Endothelial cell of umbilical vein (primary cell): ENCODE measurements around the gene CROCC2. TPM values are rescaled to one million over a fixed set of nuclear protein-coding genes. Genes with fewer than 3 reads are reported as not detected.

Experiments
- BruUV-seq: library from RNA; stranded (reverse); fragments of 400-500 nt; replicated peaks from 2 replicates; lab custom pipeline; 2021; lab: Mats Ljungman, UMichigan
- CTCF ChIA-PET: fragments of 300-600, 350-600 bp; sonication (Branson Sonifier 250); formaldehyde crosslinking; loops from one replicate; lab custom pipeline; 2021; ENCODE audit warnings: antibody characterized with exemption, inconsistent platforms; lab: Charles Lee
- POLR2A ChIA-PET: fragments of 300-600, 350-600 bp; sonication (Branson Sonifier 250); formaldehyde crosslinking; loops from one replicate; lab custom pipeline; 2021; ENCODE audit warnings: antibody characterized with exemption, inconsistent platforms; lab: Charles Lee
- DNase-seq: peaks from one replicate; pipeline ENCODE4 v3.0.0-alpha.2; 2011; ENCODE audit warnings: low read depth, low spot score
- FAIRE-seq: peaks from 2 replicates; lab custom pipeline; 2011; peaks lifted over from hg19 to GRCh38; lab: Jason Lieb, UNC
- H2AFZ ChIP-seq: 2 replicates; pipeline ENCODE4 v1.6.0; 2012; ENCODE audit warnings: low read depth, low read length, control low read depth, inconsistent platforms
- H3K27ac ChIP-seq: 2 replicates; pipeline ENCODE4 v1.5.1; 2011; ENCODE audit warnings: low read depth, mild to moderate bottlenecking, control low read depth, low read length, moderate library complexity; ENCODE audit not compliant: insufficient read depth
- H3K27me3 ChIP-seq, 2 experiments: 2 replicates each; pipeline versions ENCODE4 v1.6.0 to v1.6.1; 2011; ENCODE audit warnings: low read length in 2 of 2, mixed read lengths in 1 of 2; ENCODE audit not compliant: control insufficient read depth in 2 of 2, insufficient read depth in 2 of 2
- H3K36me3 ChIP-seq, 2 experiments: 2 replicates in 1 of 2; 3 replicates in 1 of 2; pipeline ENCODE4 v1.5.1; 2011; ENCODE audit warnings: low read length in 2 of 2, mild to moderate bottlenecking in 1 of 2, moderate library complexity in 1 of 2; ENCODE audit not compliant: control insufficient read depth in 2 of 2, insufficient read depth in 2 of 2; ENCODE audit errors: extremely low read depth in 1 of 2
- H3K4me1 ChIP-seq: 3 replicates; pipeline ENCODE4 v1.5.1; 2011; ENCODE audit warnings: mild to moderate bottlenecking, low read length; ENCODE audit not compliant: control insufficient read depth, insufficient read depth; ENCODE audit errors: extremely low read depth
- H3K4me2 ChIP-seq: 2 replicates; pipeline ENCODE4 v1.6.1; 2011; ENCODE audit warnings: low read length, control low read depth, mixed read lengths; ENCODE audit not compliant: insufficient read depth
- H3K4me3 ChIP-seq, 3 experiments: fragments of 200-600 bp in 1 of 3; sonication (generic), shearing (Covaris generic) in 1 of 3; replicated peaks in 1 of 3; 2 replicates each; pipeline ENCODE4 v1.5.1; 2011 to 2016; ENCODE audit warnings: control low read depth in 3 of 3, low read length in 3 of 3, mild to moderate bottlenecking in 2 of 3, inconsistent platforms in 1 of 3, low read depth in 1 of 3, moderate library complexity in 1 of 3; ENCODE audit not compliant: insufficient read depth in 1 of 3
- H3K79me2 ChIP-seq: 2 replicates; pipeline ENCODE4 v1.6.0; 2012; ENCODE audit warnings: low read length, inconsistent platforms; ENCODE audit not compliant: control insufficient read depth, insufficient read depth
- H3K9ac ChIP-seq: replicated peaks from 2 replicates; pipeline ENCODE3; 2011; ENCODE audit warnings: low read length, control low read depth; ENCODE audit not compliant: insufficient read depth; ENCODE audit errors: extremely low read depth
- H3K9me1 ChIP-seq: replicated peaks from 3 replicates; pipeline ENCODE4 v1.6.0; 2011; ENCODE audit warnings: mild to moderate bottlenecking, low read length; ENCODE audit not compliant: control insufficient read depth, insufficient read depth; ENCODE audit errors: extremely low read depth
- H3K9me3 ChIP-seq: replicated peaks from 2 replicates; pipeline ENCODE4 v1.5.1; 2012; ENCODE audit warnings: low read length, inconsistent platforms; ENCODE audit not compliant: control insufficient read depth, insufficient read depth
- H4K20me1 ChIP-seq: replicated peaks from 2 replicates; pipeline ENCODE3; 2011; ENCODE audit warnings: mild to moderate bottlenecking, low read length; ENCODE audit not compliant: control insufficient read depth, insufficient read depth; ENCODE audit errors: extremely low read depth
- EZH2 ChIP-seq: IDR thresholded peaks from 2 replicates; pipeline ENCODE4 v1.6.1; 2012; ENCODE audit warnings: borderline replicate concordance, low read depth, mild to moderate bottlenecking, moderate library complexity, low read length, inconsistent platforms; ENCODE audit not compliant: severe bottlenecking
- FOS ChIP-seq: IDR thresholded peaks from 2 replicates; pipeline ENCODE4 v1.6.1; 2011; ENCODE audit warnings: mild to moderate bottlenecking, low read length, moderate library complexity, borderline replicate concordance; ENCODE audit not compliant: insufficient read depth
- GATA2 ChIP-seq: IDR thresholded peaks from 2 replicates; pipeline ENCODE4 v1.7.0; 2011; ENCODE audit warnings: low read depth, mild to moderate bottlenecking, moderate library complexity, mixed read lengths, low read length; ENCODE audit not compliant: insufficient read length, insufficient read depth
- JUN ChIP-seq: IDR thresholded peaks from 2 replicates; pipeline ENCODE4 v1.6.1; 2011; ENCODE audit warnings: borderline replicate concordance, low read depth; ENCODE audit not compliant: insufficient read length, insufficient read depth
- MYC ChIP-seq: IDR thresholded peaks from one replicate; pipeline ENCODE4 v1.6.1; 2011; ENCODE audit warnings: mild to moderate bottlenecking, low read depth, low read length
- POLR2A ChIP-seq: IDR thresholded peaks from 2 replicates; pipeline ENCODE4 v1.6.1; 2012; ENCODE audit warnings: low read depth, mild to moderate bottlenecking, control low read depth, low read length
- POLR2AphosphoS5 ChIP-seq: IDR thresholded peaks from 2 replicates; pipeline ENCODE4 v1.6.1; 2012; ENCODE audit warnings: low read depth, mild to moderate bottlenecking, control low read depth, low read length, moderate library complexity; ENCODE audit not compliant: insufficient read depth
- dilution Hi-C: fragments of 300-500 bp; cut with MboI; formaldehyde crosslinking; loops from one replicate; pipeline ENCODE4 v1.15.0; 2019; ENCODE audit warnings: low sequenced_read_pairs; ENCODE audit not compliant: extremely low pct_ligation_motif_present
- intact Hi-C: fragments of 100-400 bp; cut with micrococcal nuclease; formaldehyde crosslinking; loops from one replicate; pipeline ENCODE4 v1.10.0; 2022
- polyA plus RNA-seq, 4 experiments: library from polyadenylated mRNA; depleted of rRNA in 3 of 4; stranded (reverse) in 3 of 4; unstranded in 1 of 4; fragments of >200 nt; gene quantifications; 2 replicates each; pipeline versions ENCODE4 v1.2.1 to v1.2.3, GENCODE V29; 2011 to 2012; ENCODE audit warnings: missing spikeins in 1 of 4
- total RNA-seq: library from RNA; stranded (reverse); gene quantifications from 2 replicates; pipeline ENCODE4 v1.2.3, GENCODE V29; 2021
- TF ChIP-seq, protein P1 (sequence below), 2 donors: IDR thresholded peaks; 1 replicate in 1 of 2; 2 replicates in 1 of 2; pipeline ENCODE4 v1.5.1; 2011; ENCODE audit warnings: low read length in 2 of 2, mild to moderate bottlenecking in 2 of 2, moderate library complexity in 2 of 2, control low read depth in 1 of 2, inconsistent platforms in 1 of 2, low read depth in 1 of 2; ENCODE audit not compliant: insufficient read depth in 1 of 2; ENCODE audit errors: extremely low read depth in 1 of 2
- TF ChIP-seq, protein P2 (sequence below): IDR thresholded peaks from 2 replicates; pipeline ENCODE4 v1.6.1; 2011; ENCODE audit not compliant: insufficient read depth, insufficient read length

Gene CROCC2
- total and polyA plus RNA-seq, 2 donors (not counting 3 experiments of a cell fraction or from before 2014, with no cell fraction given): not detected

DNA sequence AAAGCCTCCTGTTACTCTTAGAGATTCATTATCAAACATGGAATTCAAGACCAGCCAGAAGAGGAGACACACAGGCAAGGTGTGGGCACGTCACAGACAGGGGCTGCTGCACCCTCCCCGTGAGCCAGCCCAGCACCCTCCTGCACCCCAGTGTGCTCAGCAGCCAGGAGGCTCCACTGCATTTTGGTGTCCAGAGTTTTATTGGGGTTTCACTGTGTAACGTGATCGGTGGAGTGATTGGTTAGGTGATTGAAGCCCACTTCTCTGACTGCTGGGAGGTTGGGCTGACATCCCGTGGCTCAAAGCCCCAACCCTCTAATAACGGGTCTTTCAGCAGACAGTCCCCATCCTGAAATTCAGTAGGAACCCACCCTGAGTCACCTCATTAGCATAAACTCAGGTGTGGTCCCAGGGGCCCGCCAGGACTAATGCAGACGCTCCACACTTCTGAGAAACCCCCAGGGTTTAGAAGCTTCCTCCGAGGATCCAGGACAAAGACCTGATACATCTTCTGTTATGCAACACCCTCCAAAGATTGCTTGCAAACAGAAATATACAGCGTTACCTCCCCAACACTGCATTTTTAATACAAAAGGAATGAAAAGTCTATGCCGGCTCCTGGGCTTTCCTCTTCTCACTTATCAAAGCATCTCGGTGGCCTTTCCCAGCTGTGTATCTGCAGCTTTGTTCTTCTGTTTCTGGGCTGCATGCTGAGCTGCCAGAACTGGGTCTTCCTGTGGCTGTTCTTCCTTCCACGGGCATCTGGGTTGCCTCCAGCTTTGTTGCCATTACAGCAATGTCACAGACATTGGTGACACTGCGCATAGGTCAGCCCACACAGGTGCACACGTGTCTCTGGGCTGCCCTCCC lies 48.5 kb downstream of the CROCC2 start:
- dilution Hi-C loops: no loop called here
- CTCF ChIA-PET: interaction anchor here (2.5 kb wide), 1 partner anchor 29 kb away, joined by 8 read pairs; no protein-coding TSS in a partner anchor

DNA sequence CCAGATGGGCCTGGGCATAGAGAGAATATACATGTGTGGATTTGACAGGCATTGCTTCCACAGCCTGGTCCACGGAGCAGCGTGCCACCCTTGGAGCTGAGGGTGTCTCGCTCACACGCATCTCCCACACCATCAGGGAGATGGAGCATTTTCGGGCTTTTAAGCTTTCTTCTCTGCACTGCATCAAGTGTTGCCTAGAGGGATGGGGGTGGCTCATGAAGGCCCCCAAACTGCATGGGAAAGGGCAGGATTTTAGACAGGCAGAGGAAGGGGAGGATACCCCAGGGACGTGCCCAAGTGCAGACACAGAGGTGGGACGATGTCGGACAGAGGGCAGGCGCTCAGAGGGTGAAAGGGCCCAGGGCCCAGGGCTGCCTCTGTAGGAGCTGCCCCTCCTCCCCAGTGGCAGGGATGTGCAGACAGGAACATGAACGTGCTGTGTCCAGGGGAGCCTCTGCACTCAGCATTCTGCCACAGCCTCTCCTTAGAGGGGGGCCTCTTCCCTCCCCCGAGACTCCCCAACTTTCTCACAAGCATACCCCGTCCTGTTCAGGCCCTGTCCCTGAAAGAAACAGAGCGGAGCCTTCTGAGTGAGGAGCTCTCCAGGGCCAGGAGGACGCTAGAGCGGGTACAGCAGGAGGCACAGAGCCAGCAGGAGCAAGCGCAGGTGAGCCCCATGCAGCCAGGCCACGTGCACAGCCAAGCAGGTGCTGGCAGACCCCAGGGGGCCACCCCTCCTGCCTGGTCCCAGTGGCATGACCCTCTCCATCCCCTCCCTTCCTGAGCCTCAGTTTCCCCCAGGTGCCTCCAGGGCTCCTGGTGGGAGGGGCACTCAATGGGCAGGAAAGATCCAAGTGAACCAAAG lies 49.4 kb downstream of the CROCC2 start:
- peaks cover 0 to 2% of the 10 kb centered on the region in 2 experiments for H3K27me3 ChIP-seq
- TF ChIP-seq MYC (no peak), FOS (no peak), POLR2A (no peak), GATA2 (no peak), POLR2AphosphoS5 (no peak), JUN (no peak), EZH2 (no peak)
- TF ChIP-seq, protein P1, sequence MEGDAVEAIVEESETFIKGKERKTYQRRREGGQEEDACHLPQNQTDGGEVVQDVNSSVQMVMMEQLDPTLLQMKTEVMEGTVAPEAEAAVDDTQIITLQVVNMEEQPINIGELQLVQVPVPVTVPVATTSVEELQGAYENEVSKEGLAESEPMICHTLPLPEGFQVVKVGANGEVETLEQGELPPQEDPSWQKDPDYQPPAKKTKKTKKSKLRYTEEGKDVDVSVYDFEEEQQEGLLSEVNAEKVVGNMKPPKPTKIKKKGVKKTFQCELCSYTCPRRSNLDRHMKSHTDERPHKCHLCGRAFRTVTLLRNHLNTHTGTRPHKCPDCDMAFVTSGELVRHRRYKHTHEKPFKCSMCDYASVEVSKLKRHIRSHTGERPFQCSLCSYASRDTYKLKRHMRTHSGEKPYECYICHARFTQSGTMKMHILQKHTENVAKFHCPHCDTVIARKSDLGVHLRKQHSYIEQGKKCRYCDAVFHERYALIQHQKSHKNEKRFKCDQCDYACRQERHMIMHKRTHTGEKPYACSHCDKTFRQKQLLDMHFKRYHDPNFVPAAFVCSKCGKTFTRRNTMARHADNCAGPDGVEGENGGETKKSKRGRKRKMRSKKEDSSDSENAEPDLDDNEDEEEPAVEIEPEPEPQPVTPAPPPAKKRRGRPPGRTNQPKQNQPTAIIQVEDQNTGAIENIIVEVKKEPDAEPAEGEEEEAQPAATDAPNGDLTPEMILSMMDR (IDR thresholded peaks at IDR 0.05; ENCODE audit: extremely low read depth in 1 of 2, insufficient read depth in 1 of 2, low read depth in 1 of 2, low read length in 2 of 2): no peak
- no peak overlapping the region for H3K9ac ChIP-seq
- DNase-seq (no peak), FAIRE-seq (no peak)
- H3K9me3 ChIP-seq: no peaks in the 10 kb centered on the region
- no TSS peak for BruUV-seq
- H3K9me1 ChIP-seq: no peaks in the 10 kb centered on the region
- dilution Hi-C loops: no loop called here
- no peak overlapping the region for H3K4me2 ChIP-seq
- no peaks in the 10 kb centered on the region for H4K20me1 ChIP-seq
- no peak overlapping the region for H3K27ac ChIP-seq
- no peaks in the 10 kb centered on the region for H3K36me3 ChIP-seq
- H2AFZ ChIP-seq: no peak overlapping the region
- H3K4me3 ChIP-seq: no peak overlapping the region
- no peaks in the 10 kb centered on the region for H3K79me2 ChIP-seq
- ChIA-PET POLR2A (no interaction called here), CTCF (interaction anchor here (2.5 kb wide), 1 partner anchor 28 kb away, joined by 8 read pairs; no protein-coding TSS in a partner anchor)
- intact Hi-C loops: no loop called here
- H3K4me1 ChIP-seq: no peaks in the 10 kb centered on the region

More for the DNA sequence above, 48.5 kb downstream of the CROCC2 start:
- H3K27me3 ChIP-seq: peaks cover 0 to 2% of the 10 kb centered on the region in 2 experiments
- H3K27ac ChIP-seq: no peak overlapping the region
- H3K4me3 ChIP-seq: no peak overlapping the region
- no TSS peak for BruUV-seq
- no peak overlapping the region for H2AFZ ChIP-seq
- intact Hi-C loops: no loop called here
- H4K20me1 ChIP-seq: no peaks in the 10 kb centered on the region
- FAIRE-seq (no peak), DNase-seq (no peak)
- TF ChIP-seq POLR2AphosphoS5 (no peak), MYC (no peak), JUN (no peak), EZH2 (no peak)
- TF ChIP-seq, protein P2, sequence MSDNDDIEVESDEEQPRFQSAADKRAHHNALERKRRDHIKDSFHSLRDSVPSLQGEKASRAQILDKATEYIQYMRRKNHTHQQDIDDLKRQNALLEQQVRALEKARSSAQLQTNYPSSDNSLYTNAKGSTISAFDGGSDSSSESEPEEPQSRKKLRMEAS: no peak
- H3K4me2 ChIP-seq: no peak overlapping the region
- no peaks in the 10 kb centered on the region for H3K36me3 ChIP-seq
- H3K9me1 ChIP-seq: no peaks in the 10 kb centered on the region
- no peak overlapping the region for H3K9ac ChIP-seq
- POLR2A ChIA-PET: no interaction called here
- H3K9me3 ChIP-seq: no peaks in the 10 kb centered on the region
- H3K79me2 ChIP-seq: no peaks in the 10 kb centered on the region
- H3K4me1 ChIP-seq: no peaks in the 10 kb centered on the region
